Natural killer cell (primary cell): ENCODE measurements around the gene MEIS2. TPM values are rescaled to one million over a fixed set of nuclear protein-coding genes. Genes with fewer than 3 reads are reported as not detected.

Source experiments
- ATAC-seq, 3 donors: fragments of 150-1000 bp in 2 of 3; fragments of 200-7000 bp in 1 of 3; cut with Tn5 transposase; 1 replicate in 1 of 3; 2 replicates in 2 of 3; pipeline ENCODE4 v1.10.0; 2021; ENCODE audit warnings: mild to moderate bottlenecking in 2 of 3, moderate library complexity in 2 of 3
- DNase-seq, 2 donors: peaks; one replicate each; pipeline versions ENCODE4 v3.0.0 to v3.0.0-alpha.2; 2013 to 2021; ENCODE audit warnings: mixed read lengths in 1 of 2
- H3K27ac ChIP-seq: one replicate; pipeline ENCODE4 v1.5.1; 2013; ENCODE audit warnings: mild to moderate bottlenecking, low read length
- H3K27me3 ChIP-seq: one replicate; pipeline ENCODE4 v1.6.1; 2013; ENCODE audit warnings: low read length; ENCODE audit not compliant: control insufficient read depth, insufficient read depth
- H3K36me3 ChIP-seq: one replicate; pipeline ENCODE4 v1.6.1; 2013; ENCODE audit warnings: low read length; ENCODE audit not compliant: control insufficient read depth, insufficient read depth
- H3K4me1 ChIP-seq: one replicate; pipeline ENCODE4 v1.6.1; 2013; ENCODE audit warnings: low read length; ENCODE audit not compliant: control insufficient read depth, insufficient read depth
- H3K4me3 ChIP-seq: one replicate; pipeline ENCODE4 v1.5.1; 2013; ENCODE audit warnings: low read length
- H3K9me3 ChIP-seq: one replicate; pipeline ENCODE4 v1.6.1; 2013; ENCODE audit warnings: low read length; ENCODE audit not compliant: control insufficient read depth, insufficient read depth
- H3K27ac Mint-ChIP-seq, 2 donors: one replicate each; pipeline ENCODE4 v1.8.0; 2022; ENCODE audit warnings: mild to moderate bottlenecking in 2 of 2, mixed read lengths in 2 of 2, moderate library complexity in 1 of 2
- H3K27me3 Mint-ChIP-seq, 2 donors: one replicate each; pipeline ENCODE4 v1.8.0; 2022; ENCODE audit warnings: low read depth in 2 of 2, mixed read lengths in 2 of 2
- H3K36me3 Mint-ChIP-seq: one replicate; pipeline ENCODE4 v1.8.0; 2022; ENCODE audit warnings: mixed read lengths
- H3K4me1 Mint-ChIP-seq, 2 donors: one replicate each; pipeline ENCODE4 v1.8.0; 2022; ENCODE audit warnings: mixed read lengths in 2 of 2
- H3K4me3 Mint-ChIP-seq: one replicate; pipeline ENCODE4 v1.8.0; 2022; ENCODE audit warnings: mild to moderate bottlenecking, moderate library complexity, mixed read lengths
- H3K9me3 Mint-ChIP-seq, 2 donors: one replicate each; pipeline ENCODE4 v1.8.0; 2022; ENCODE audit warnings: mixed read lengths in 2 of 2
- CTCF ChIP-seq: fragments of 200-600 bp; IDR thresholded peaks from one replicate; pipeline ENCODE4 v1.8.0; 2022; ENCODE audit warnings: antibody characterized with exemption
- WGBS: methylation state at CpG from one replicate; pipeline ENCODE4 v1.1.7; 2013; ENCODE audit warnings: missing lambda C conversion rate; ENCODE audit not compliant: insufficient coverage; 5-methylcytosine and 5-hydroxymethylcytosine counted together
- intact Hi-C: fragments of 100-400 bp; cut with micrococcal nuclease; formaldehyde crosslinking; loops from one replicate; pipeline ENCODE4 v1.14.2; 2022
- total RNA-seq, 4 donors: library from RNA; stranded (reverse); fragments of 120-200 nt in 1 of 4; gene quantifications; one replicate each; pipeline versions ENCODE4 v1.2.3 to v1.2.4, GENCODE V29; 2013 to 2022

The MEIS2 gene
- total RNA-seq, 3 donors from 2014 or later (not counting 1 experiment from before 2014, with no cell fraction given): 0.35 TPM; not detected in 2

GRCh38 chr15:37138591-37139215 lies 38.4 kb upstream of the MEIS2 start:
- no peak overlapping the region for H3K4me3 ChIP-seq
- Mint-ChIP-seq H3K9me3 (peaks cover 0 to 3% of the 10 kb centered on the region in 2 donors), H3K36me3 (no peaks in the 10 kb centered on the region), H3K4me3 (no peak overlapping the region), H3K27me3 (peaks cover 0 to 2% of the 10 kb centered on the region in 2 donors), H3K27ac (no peak overlapping the region), H3K4me1 (no peaks in the 10 kb centered on the region)
- no peak for TF ChIP-seq CTCF
- intact Hi-C loops: no loop called here
- 6% methylated on average over 4 of the region's 5 CpGs for WGBS
- no peaks in the 10 kb centered on the region for H3K4me1 ChIP-seq
- no peaks in the 10 kb centered on the region for H3K36me3 ChIP-seq
- ATAC-seq: no peak
- DNase-seq: no peak
- no peaks in the 10 kb centered on the region for H3K9me3 ChIP-seq
- H3K27ac ChIP-seq: no peak overlapping the region
- no peaks in the 10 kb centered on the region for H3K27me3 ChIP-seq

- Histone ChIP-seq H3K27ac (no peak overlapping the region), H3K4me1 (no peaks in the 10 kb centered on the region), H3K9me3 (no peaks in the 10 kb centered on the region), H3K4me3 (no peak overlapping the region), H3K36me3 (no peaks in the 10 kb centered on the region), H3K27me3 (no peaks in the 10 kb centered on the region)
- intact Hi-C loops: no loop called here
- TF ChIP-seq CTCF: no peak
- Mint-ChIP-seq H3K4me1 (no peaks in the 10 kb centered on the region), H3K36me3 (no peaks in the 10 kb centered on the region), H3K27me3 (peaks cover 0 to 2% of the 10 kb centered on the region in 2 donors), H3K4me3 (no peak overlapping the region), H3K27ac (no peak overlapping the region), H3K9me3 (peaks cover 0 to 3% of the 10 kb centered on the region in 2 donors)
- DNase-seq: no peak
- no peak for ATAC-seq
- 94% methylated on average over 2 of the region's 2 CpGs for WGBS
These were observed 36.9 kb upstream of the MEIS2 start for GRCh38 chr15:37137221-37137620.

GRCh38 chr15:37136666-37137065 lies 36.3 kb upstream of the MEIS2 start:
- H3K27ac ChIP-seq: no peak overlapping the region
- Mint-ChIP-seq H3K4me3 (no peak overlapping the region), H3K27ac (no peak overlapping the region), H3K9me3 (peaks cover 0 to 3% of the 10 kb centered on the region in 2 donors), H3K4me1 (no peaks in the 10 kb centered on the region), H3K27me3 (peaks cover 0 to 2% of the 10 kb centered on the region in 2 donors), H3K36me3 (no peaks in the 10 kb centered on the region)
- no peak overlapping the region for H3K4me3 ChIP-seq
- no CpG with 5 or more reads among the region's 2 CpGs for WGBS
- no peaks in the 10 kb centered on the region for H3K4me1 ChIP-seq
- H3K9me3 ChIP-seq: no peaks in the 10 kb centered on the region
- intact Hi-C loops: no loop called here
- no peak for ATAC-seq
- no peak for DNase-seq
- no peak for TF ChIP-seq CTCF
- H3K27me3 ChIP-seq: no peaks in the 10 kb centered on the region
- H3K36me3 ChIP-seq: no peaks in the 10 kb centered on the region

- Mint-ChIP-seq H3K4me3 (no peak overlapping the region), H3K27ac (no peak overlapping the region), H3K9me3 (peaks cover 0 to 3% of the 10 kb centered on the region in 2 donors), H3K4me1 (no peaks in the 10 kb centered on the region), H3K27me3 (peaks cover 2 to 11% of the 10 kb centered on the region in 2 donors), H3K36me3 (no peaks in the 10 kb centered on the region)
- H3K9me3 ChIP-seq: no peaks in the 10 kb centered on the region
- no peak for DNase-seq
- H3K27ac ChIP-seq: no peak overlapping the region
- no peaks in the 10 kb centered on the region for H3K4me1 ChIP-seq
- 44% methylated on average over 1 of the region's 1 CpG for WGBS
- no peak for ATAC-seq
- no peak overlapping the region for H3K4me3 ChIP-seq
- no peaks in the 10 kb centered on the region for H3K36me3 ChIP-seq
- TF ChIP-seq CTCF: no peak
- intact Hi-C loops: no loop called here
- H3K27me3 ChIP-seq: no peaks in the 10 kb centered on the region
These were observed 34.9 kb upstream of the MEIS2 start for GRCh38 chr15:37135225-37135624.
